WTC11 (cell line): Measurements from ENCODE around the gene CALCR. TPM values are rescaled to one million over a fixed set of nuclear protein-coding genes. Genes with fewer than 3 reads are reported as not detected.

Source experiments
- ATAC-seq: fragments of 200-7000 bp; cut with Tn5 transposase; 2 replicates; pipeline ENCODE4 v1.10.0; 2021; ENCODE audit warnings: mild to moderate bottlenecking, moderate library complexity
- CTCF ChIA-PET: fragments of 300-600 bp; sonication (Branson Sonifier 250); formaldehyde crosslinking; loops from one replicate; lab custom pipeline; 2021; ENCODE audit warnings: antibody characterized with exemption; lab: Charles Lee
- POLR2A ChIA-PET: fragments of 350-600 bp; sonication (Branson Sonifier 250); formaldehyde crosslinking; loops from one replicate; lab custom pipeline; 2021; ENCODE audit warnings: antibody characterized with exemption; lab: Charles Lee
- DNase-seq: peaks from one replicate; pipeline ENCODE4 v3.0.0; 2021; ENCODE audit warnings: low spot score
- H3K27ac Mint-ChIP-seq: 2 replicates; pipeline ENCODE4 v1.8.0; 2021; ENCODE audit warnings: mixed read lengths
- H3K27me3 Mint-ChIP-seq: 2 replicates; pipeline ENCODE4 v1.8.0; 2021; ENCODE audit warnings: low read depth, mild to moderate bottlenecking, moderate library complexity, mixed read lengths
- H3K36me3 Mint-ChIP-seq: 2 replicates; pipeline ENCODE4 v1.8.0; 2021; ENCODE audit warnings: mixed read lengths
- H3K4me1 Mint-ChIP-seq: 2 replicates; pipeline ENCODE4 v1.8.0; 2022; ENCODE audit warnings: mixed read lengths
- H3K4me3 Mint-ChIP-seq: 2 replicates; pipeline ENCODE4 v1.8.0; 2021; ENCODE audit warnings: mild to moderate bottlenecking, moderate library complexity, mixed read lengths
- H3K9me3 Mint-ChIP-seq: 2 replicates; pipeline ENCODE4 v1.8.0; 2021; ENCODE audit warnings: mixed read lengths
- CREM ChIP-seq: sonication (generic); formaldehyde crosslinking; IDR thresholded peaks from 2 replicates; pipeline ENCODE4 v1.8.1; 2022; ENCODE audit warnings: mild to moderate bottlenecking, missing genetic modification reagents, moderate library complexity
- E2F4 ChIP-seq: sonication (generic); formaldehyde crosslinking; IDR thresholded peaks from 2 replicates; pipeline ENCODE4 v1.8.1; 2022; ENCODE audit warnings: low read depth, mild to moderate bottlenecking, moderate library complexity, missing genetic modification reagents, borderline replicate concordance
- E2F5 ChIP-seq: sonication (generic); formaldehyde crosslinking; IDR thresholded peaks from 2 replicates; pipeline ENCODE4 v1.8.1; 2022; ENCODE audit warnings: mild to moderate bottlenecking, moderate library complexity, missing genetic modification reagents
- IRF2 ChIP-seq: sonication (generic); formaldehyde crosslinking; IDR thresholded peaks from 2 replicates; pipeline ENCODE4 v1.8.0; 2022; ENCODE audit warnings: low read depth, missing genetic modification reagents, borderline replicate concordance
- JUN ChIP-seq: sonication (generic); formaldehyde crosslinking; IDR thresholded peaks from 2 replicates; pipeline ENCODE4 v1.8.0; 2023; ENCODE audit warnings: mild to moderate bottlenecking, missing genetic modification reagents
- MYBL2 ChIP-seq: sonication (generic); formaldehyde crosslinking; IDR thresholded peaks from 2 replicates; pipeline ENCODE4 v1.8.1; 2023; ENCODE audit warnings: mild to moderate bottlenecking, moderate library complexity, missing genetic modification reagents
- NFATC4 ChIP-seq: fragments of 250-450 bp; sonication (Bioruptor Pico); IDR thresholded peaks from 2 replicates; pipeline ENCODE4 v1.9.0; 2021; ENCODE audit warnings: mild to moderate bottlenecking
- NFE2L1 ChIP-seq: sonication (generic); formaldehyde crosslinking; IDR thresholded peaks from 2 replicates; pipeline ENCODE4 v1.8.1; 2023; ENCODE audit warnings: missing genetic modification reagents
- NR1H2 ChIP-seq: sonication (generic); formaldehyde crosslinking; IDR thresholded peaks from 2 replicates; pipeline ENCODE4 v1.9.0; 2021; ENCODE audit warnings: mild to moderate bottlenecking, moderate library complexity, missing genetic modification reagents
- NR2C2 ChIP-seq: sonication (generic); formaldehyde crosslinking; IDR thresholded peaks from 2 replicates; pipeline ENCODE4 v1.8.0; 2022; ENCODE audit warnings: mild to moderate bottlenecking, missing genetic modification reagents
- NR3C1 ChIP-seq: sonication (generic); formaldehyde crosslinking; conservative IDR thresholded peaks from 2 replicates; pipeline ENCODE4 v1.8.1; 2023; ENCODE audit warnings: low read depth, mild to moderate bottlenecking, missing genetic modification reagents
- RELA ChIP-seq: sonication (generic); formaldehyde crosslinking; IDR thresholded peaks from 2 replicates; pipeline ENCODE4 v1.8.1; 2022; ENCODE audit warnings: missing genetic modification reagents, mild to moderate bottlenecking, borderline replicate concordance
- SMAD3 ChIP-seq: sonication (generic); formaldehyde crosslinking; IDR thresholded peaks from 2 replicates; pipeline ENCODE4 v1.8.0; 2022; ENCODE audit warnings: missing genetic modification reagents, mild to moderate bottlenecking, borderline replicate concordance
- SOX15 ChIP-seq: fragments of 250-450 bp; sonication (Bioruptor Pico); IDR thresholded peaks from 2 replicates; pipeline ENCODE4 v1.9.0; 2021; ENCODE audit warnings: mild to moderate bottlenecking
- ZNF263 ChIP-seq: sonication (generic); formaldehyde crosslinking; IDR thresholded peaks from 2 replicates; pipeline ENCODE4 v1.8.1; 2022; ENCODE audit warnings: low read depth, mild to moderate bottlenecking, moderate library complexity, missing genetic modification reagents
- total RNA-seq: library from RNA; stranded (reverse); gene quantifications from 3 replicates; pipeline ENCODE4 v1.2.3, GENCODE V29; 2021
- TF ChIP-seq, protein P1 (sequence below): sonication (generic); formaldehyde crosslinking; conservative IDR thresholded peaks from 2 replicates; pipeline ENCODE4 v1.8.1; 2022; ENCODE audit warnings: mild to moderate bottlenecking, missing genetic modification reagents
- TF ChIP-seq, protein P2 (sequence below): sonication (generic); formaldehyde crosslinking; IDR thresholded peaks from 2 replicates; pipeline ENCODE4 v1.8.0; 2022; ENCODE audit warnings: mild to moderate bottlenecking, missing genetic modification reagents
- TF ChIP-seq, protein P3 (sequence below): fragments of 250-450 bp; sonication (Bioruptor Pico); IDR thresholded peaks from 2 replicates; pipeline ENCODE4 v1.9.0; 2021; ENCODE audit warnings: mild to moderate bottlenecking
- TF ChIP-seq, protein P4 (sequence below): fragments of 200-600 bp; IDR thresholded peaks from 2 replicates; pipeline ENCODE4 v1.8.0; 2022; ENCODE audit warnings: antibody characterized with exemption

Gene CALCR
- total RNA-seq, 1 experiment from 2014 or later, result 0.81 TPM

DNA sequence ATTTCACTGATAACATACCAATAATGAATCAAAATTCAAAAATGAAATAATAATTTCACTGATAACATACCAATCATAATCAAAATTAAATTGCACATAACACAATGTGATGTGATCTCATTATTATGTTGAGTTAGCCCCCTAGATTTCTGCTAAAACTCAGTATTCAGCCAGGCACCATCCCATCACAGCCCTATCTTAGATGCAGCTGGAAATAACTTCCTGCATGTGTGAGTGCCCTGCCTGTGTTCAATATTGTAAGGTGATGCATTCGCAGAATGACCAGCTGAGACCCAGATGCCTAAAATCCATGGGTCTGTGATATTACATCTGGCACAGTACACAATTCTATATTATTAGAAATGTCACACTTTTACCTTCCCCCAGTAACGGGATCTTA is 142.4 kb downstream of the CALCR start:
- Mint-ChIP-seq H3K4me1 (peaks cover 8% of the 10 kb centered on the region), H3K36me3 (no peaks in the 10 kb centered on the region), H3K27me3 (no peaks in the 10 kb centered on the region), H3K27ac (no peak overlapping the region), H3K4me3 (no peak overlapping the region), H3K9me3 (no peaks in the 10 kb centered on the region)
- TF ChIP-seq IRF2 (CRISPR knock-in tag) (no peak), SMAD3 (no peak), E2F5 (CRISPR knock-in tag) (no peak), E2F4 (CRISPR knock-in tag) (no peak), RELA (CRISPR knock-in tag) (no peak), JUN (CRISPR knock-in tag) (no peak), SOX15 (CRISPR knock-in tag) (no peak), ZNF263 (CRISPR knock-in tag) (no peak), NFATC4 (CRISPR knock-in tag) (no peak), NR2C2 (no peak), NR1H2 (CRISPR knock-in tag) (no peak), MYBL2 (CRISPR knock-in tag) (no peak), NR3C1 (no peak), CREM (CRISPR knock-in tag) (no peak), NFE2L1 (no peak)
- TF ChIP-seq, protein P1, sequence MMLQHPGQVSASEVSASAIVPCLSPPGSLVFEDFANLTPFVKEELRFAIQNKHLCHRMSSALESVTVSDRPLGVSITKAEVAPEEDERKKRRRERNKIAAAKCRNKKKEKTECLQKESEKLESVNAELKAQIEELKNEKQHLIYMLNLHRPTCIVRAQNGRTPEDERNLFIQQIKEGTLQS, result no peak
- TF ChIP-seq, protein P2, sequence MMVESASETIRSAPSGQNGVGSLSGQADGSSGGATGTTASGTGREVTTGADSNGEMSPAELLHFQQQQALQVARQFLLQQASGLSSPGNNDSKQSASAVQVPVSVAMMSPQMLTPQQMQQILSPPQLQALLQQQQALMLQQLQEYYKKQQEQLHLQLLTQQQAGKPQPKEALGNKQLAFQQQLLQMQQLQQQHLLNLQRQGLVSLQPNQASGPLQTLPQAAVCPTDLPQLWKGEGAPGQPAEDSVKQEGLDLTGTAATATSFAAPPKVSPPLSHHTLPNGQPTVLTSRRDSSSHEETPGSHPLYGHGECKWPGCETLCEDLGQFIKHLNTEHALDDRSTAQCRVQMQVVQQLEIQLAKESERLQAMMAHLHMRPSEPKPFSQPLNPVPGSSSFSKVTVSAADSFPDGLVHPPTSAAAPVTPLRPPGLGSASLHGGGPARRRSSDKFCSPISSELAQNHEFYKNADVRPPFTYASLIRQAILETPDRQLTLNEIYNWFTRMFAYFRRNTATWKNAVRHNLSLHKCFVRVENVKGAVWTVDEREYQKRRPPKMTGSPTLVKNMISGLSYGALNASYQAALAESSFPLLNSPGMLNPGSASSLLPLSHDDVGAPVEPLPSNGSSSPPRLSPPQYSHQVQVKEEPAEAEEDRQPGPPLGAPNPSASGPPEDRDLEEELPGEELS, result no peak
- TF ChIP-seq, protein P3, sequence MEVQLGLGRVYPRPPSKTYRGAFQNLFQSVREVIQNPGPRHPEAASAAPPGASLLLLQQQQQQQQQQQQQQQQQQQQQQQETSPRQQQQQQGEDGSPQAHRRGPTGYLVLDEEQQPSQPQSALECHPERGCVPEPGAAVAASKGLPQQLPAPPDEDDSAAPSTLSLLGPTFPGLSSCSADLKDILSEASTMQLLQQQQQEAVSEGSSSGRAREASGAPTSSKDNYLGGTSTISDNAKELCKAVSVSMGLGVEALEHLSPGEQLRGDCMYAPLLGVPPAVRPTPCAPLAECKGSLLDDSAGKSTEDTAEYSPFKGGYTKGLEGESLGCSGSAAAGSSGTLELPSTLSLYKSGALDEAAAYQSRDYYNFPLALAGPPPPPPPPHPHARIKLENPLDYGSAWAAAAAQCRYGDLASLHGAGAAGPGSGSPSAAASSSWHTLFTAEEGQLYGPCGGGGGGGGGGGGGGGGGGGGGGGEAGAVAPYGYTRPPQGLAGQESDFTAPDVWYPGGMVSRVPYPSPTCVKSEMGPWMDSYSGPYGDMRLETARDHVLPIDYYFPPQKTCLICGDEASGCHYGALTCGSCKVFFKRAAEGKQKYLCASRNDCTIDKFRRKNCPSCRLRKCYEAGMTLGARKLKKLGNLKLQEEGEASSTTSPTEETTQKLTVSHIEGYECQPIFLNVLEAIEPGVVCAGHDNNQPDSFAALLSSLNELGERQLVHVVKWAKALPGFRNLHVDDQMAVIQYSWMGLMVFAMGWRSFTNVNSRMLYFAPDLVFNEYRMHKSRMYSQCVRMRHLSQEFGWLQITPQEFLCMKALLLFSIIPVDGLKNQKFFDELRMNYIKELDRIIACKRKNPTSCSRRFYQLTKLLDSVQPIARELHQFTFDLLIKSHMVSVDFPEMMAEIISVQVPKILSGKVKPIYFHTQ (CRISPR knock-in tag), result no peak
- TF ChIP-seq, protein P4, sequence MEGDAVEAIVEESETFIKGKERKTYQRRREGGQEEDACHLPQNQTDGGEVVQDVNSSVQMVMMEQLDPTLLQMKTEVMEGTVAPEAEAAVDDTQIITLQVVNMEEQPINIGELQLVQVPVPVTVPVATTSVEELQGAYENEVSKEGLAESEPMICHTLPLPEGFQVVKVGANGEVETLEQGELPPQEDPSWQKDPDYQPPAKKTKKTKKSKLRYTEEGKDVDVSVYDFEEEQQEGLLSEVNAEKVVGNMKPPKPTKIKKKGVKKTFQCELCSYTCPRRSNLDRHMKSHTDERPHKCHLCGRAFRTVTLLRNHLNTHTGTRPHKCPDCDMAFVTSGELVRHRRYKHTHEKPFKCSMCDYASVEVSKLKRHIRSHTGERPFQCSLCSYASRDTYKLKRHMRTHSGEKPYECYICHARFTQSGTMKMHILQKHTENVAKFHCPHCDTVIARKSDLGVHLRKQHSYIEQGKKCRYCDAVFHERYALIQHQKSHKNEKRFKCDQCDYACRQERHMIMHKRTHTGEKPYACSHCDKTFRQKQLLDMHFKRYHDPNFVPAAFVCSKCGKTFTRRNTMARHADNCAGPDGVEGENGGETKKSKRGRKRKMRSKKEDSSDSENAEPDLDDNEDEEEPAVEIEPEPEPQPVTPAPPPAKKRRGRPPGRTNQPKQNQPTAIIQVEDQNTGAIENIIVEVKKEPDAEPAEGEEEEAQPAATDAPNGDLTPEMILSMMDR, result no peak
- ChIA-PET CTCF (interaction anchor here (1.9 kb wide), 1 partner anchor 11 kb away, joined by 7 read pairs; no protein-coding TSS in a partner anchor), POLR2A (no interaction called here)
- DNase-seq (no peak), ATAC-seq (no peak)
